NT2/D1 (cell line): Measurements from ENCODE around the gene SEC24C.
"Not testable (repeated sequence)": the region's sequence is repeated elsewhere in the genome, so short reads cannot be mapped to it uniquely, and the experiment has no call there.

ENCODE experiments used
- SUZ12 ChIP-seq: IDR thresholded peaks from 2 replicates; pipeline ENCODE4 v1.6.1; 2011; ENCODE audit not compliant: insufficient read length, insufficient read depth; ENCODE audit errors: extremely low read depth
- YY1 ChIP-seq: IDR thresholded peaks from 2 replicates; pipeline ENCODE4 v1.6.1; 2011; ENCODE audit not compliant: insufficient read length, insufficient read depth
- ZNF274 ChIP-seq: IDR thresholded peaks from 2 replicates; pipeline ENCODE4 v1.6.1; 2011; ENCODE audit warnings: mild to moderate bottlenecking, low read depth, low read length

DNA sequence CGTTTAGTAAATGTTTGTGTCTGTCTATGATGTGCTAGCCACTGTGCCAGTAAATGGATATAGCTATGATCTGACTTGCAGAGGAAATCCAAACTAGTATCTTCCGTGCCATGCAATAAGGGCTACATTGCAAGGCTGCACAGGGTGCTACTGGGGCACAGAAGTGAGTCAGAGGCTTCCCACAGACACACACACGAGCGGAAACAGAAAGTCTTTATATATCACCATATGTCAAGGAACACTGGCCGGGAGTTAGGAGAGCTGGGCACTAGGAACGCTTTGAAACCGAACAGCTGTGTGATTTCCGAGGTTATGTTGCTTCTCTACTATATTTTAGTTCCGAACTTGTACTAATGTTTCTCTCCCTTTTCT lies 14.4 kb upstream of the SEC24C start:
- not testable (repeated sequence) for TF ChIP-seq ZNF274, YY1, SUZ12
